ENCODE measurements around the gene YPEL3.

Gene YPEL3

DNA sequence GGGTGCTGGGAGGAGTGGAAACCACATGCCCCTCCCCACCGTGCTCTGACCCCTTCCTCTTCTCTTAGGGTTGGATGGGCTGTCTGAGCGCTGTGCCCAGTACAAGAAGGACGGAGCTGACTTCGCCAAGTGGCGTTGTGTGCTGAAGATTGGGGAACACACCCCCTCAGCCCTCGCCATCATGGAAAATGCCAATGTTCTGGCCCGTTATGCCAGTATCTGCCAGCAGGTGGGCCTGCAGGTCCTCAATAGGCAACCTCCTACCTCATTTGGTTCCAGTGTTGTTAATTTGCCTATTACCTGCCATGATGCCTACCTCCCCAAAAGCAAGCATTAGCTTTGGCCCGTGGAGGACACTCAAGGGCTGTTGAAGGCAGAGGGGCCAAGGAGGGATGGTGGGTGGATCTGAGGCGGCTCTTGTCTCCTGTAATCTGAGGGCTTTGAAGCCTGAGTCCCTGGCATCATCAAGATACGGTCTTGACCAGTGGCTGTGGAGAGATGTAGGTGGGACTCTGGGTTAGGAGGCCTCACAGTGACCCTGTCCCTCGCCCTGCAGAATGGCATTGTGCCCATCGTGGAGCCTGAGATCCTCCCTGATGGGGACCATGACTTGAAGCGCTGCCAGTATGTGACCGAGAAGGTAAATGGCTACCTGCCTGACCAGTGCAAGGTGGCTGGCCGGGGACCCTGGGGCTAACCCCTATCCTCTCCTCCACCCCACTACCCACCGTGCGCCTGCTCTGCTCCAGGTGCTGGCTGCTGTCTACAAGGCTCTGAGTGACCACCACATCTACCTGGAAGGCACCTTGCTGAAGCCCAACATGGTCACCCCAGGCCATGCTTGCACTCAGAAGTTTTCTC, 27.0 kb downstream of the YPEL3 start:
- no peak for DNase-seq (ENCODE audit: extremely low spot score)
- CTCF ChIA-PET = no interaction called here

GRCh38 chr16:30068333-30068732, 27.7 kb downstream of the YPEL3 start:
- ChIA-PET POLR2A (no interaction called here), CTCF (interaction anchor here (0.6 to 1.6 kb wide), 2 partner anchors 13 to 301 kb away, joined by 3 to 4 read pairs; no protein-coding TSS in a partner anchor)
- no peak for DNase-seq (ENCODE audit: extremely low spot score)

More for the DNA sequence above, 27.0 kb downstream of the YPEL3 start:
- POLR2A ChIA-PET = interaction anchor here (0.6 kb wide), 1 partner anchor 26 kb away, joined by 3 read pairs; no protein-coding TSS in a partner anchor
- TF ChIP-seq ZNF384 (IDR thresholded peaks at IDR 0.05) (no peak), BHLHE40 (IDR thresholded peaks at IDR 0.05; ENCODE audit: borderline replicate concordance) (no peak), ARNT (IDR thresholded peaks at IDR 0.05) (no peak), HDGF (IDR thresholded peaks at IDR 0.05; ENCODE audit: borderline replicate concordance) (0 out of 2 replicates have a peak, but pooled peaks have one; percentile 57), NFRKB (IDR thresholded peaks at IDR 0.05) (no peak), ELF4 (IDR thresholded peaks at IDR 0.05) (no peak), SP1 (IDR thresholded peaks at IDR 0.05) (no peak)

GRCh38 chr16:30067584-30067916, 28.5 kb downstream of the YPEL3 start:
- no peak for DNase-seq (ENCODE audit: extremely low spot score)
- ChIA-PET POLR2A (interaction anchor here (1.1 to 7.3 kb wide), 5 partner anchors 8 to 328 kb away, joined by 5 to 155 read pairs (median 56); partner anchors contain the start of genes PPP4C, TBX6, YPEL3 and ZNF48), CTCF (interaction anchor here (1.6 to 3.3 kb wide), 3 partner anchors 12 to 45 kb away, joined by 4 to 25 read pairs (median 13); partner anchors contain the start of gene TBX6)
- TF ChIP-seq BHLHE40 (IDR thresholded peaks at IDR 0.05; ENCODE audit: borderline replicate concordance) (no peak), ARNT (IDR thresholded peaks at IDR 0.05) (no peak), NFRKB (IDR thresholded peaks at IDR 0.05) (no peak)

More at GRCh38 chr16:30068333-30068732, 27.7 kb downstream of the YPEL3 start:
- TF ChIP-seq FOXA1 (IDR thresholded peaks at IDR 0.05) (no peak), ZNF384 (IDR thresholded peaks at IDR 0.05) (no peak), BHLHE40 (IDR thresholded peaks at IDR 0.05; ENCODE audit: borderline replicate concordance) (no peak), TARDBP (IDR thresholded peaks at IDR 0.05) (no peak), LEF1 (IDR thresholded peaks at IDR 0.05; ENCODE audit: borderline replicate concordance) (no peak), SP1 (IDR thresholded peaks at IDR 0.05) (no peak), SUZ12 (IDR thresholded peaks at IDR 0.05) (no peak), ARNT (IDR thresholded peaks at IDR 0.05) (no peak), HDGF (IDR thresholded peaks at IDR 0.05; ENCODE audit: borderline replicate concordance) (no peak), ELF4 (IDR thresholded peaks at IDR 0.05) (no peak), CTBP1 (IDR thresholded peaks at IDR 0.05; ENCODE audit: borderline replicate concordance) (no peak), FOXM1 (IDR thresholded peaks at IDR 0.05; ENCODE audit: borderline replicate concordance) (no peak), NFRKB (IDR thresholded peaks at IDR 0.05) (no peak), FOXK2 (IDR thresholded peaks at IDR 0.05) (no peak), L3MBTL2 (conservative IDR thresholded peaks at IDR 0.05) (no peak), PKNOX1 (IDR thresholded peaks at IDR 0.05) (no peak)

DNA sequence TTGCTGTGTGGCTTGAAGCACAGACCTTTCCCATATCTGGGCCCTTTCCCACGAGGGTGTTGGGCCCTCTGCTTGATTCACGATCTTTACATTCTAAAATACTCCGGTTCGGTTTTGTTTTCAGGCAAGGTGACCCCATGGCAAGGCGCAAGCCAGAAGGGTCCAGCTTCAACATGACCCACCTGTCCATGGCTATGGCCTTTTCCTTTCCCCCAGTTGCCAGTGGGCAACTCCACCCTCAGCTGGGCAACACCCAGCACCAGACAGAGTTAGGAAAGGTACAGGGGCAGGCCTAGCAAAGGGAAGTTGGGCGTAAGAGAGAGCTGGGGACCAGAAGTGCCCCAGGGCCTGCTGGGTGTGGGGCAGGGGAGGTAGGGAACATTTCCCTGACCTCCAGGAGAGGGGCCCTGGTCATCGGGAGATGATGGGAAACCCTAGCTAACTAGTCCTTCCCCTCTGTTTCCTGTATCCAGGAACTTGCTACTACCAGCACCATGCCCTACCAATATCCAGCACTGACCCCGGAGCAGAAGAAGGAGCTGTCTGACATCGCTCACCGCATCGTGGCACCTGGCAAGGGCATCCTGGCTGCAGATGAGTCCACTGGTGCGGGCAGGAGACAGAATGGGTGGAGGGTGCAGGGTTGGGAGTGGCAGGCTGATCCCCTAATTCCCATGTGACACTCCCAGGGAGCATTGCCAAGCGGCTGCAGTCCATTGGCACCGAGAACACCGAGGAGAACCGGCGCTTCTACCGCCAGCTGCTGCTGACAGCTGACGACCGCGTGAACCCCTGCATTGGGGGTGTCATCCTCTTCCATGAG, 29.0 kb downstream of the YPEL3 start:
- ChIA-PET CTCF (interaction anchor here (1.0 to 3.3 kb wide), 6 partner anchors 12 to 362 kb away, joined by 3 to 25 read pairs (median 8); partner anchors contain the start of gene TBX6), POLR2A (interaction anchor here (1.0 to 7.3 kb wide), 10 partner anchors 8 to 328 kb away, joined by 3 to 155 read pairs (median 11); partner anchors contain the start of genes MVP, PPP4C, TBX6 and TMEM219)
- TF ChIP-seq ZNF384 (IDR thresholded peaks at IDR 0.05) = no peak
- no peak for TF ChIP-seq PKNOX1 (IDR thresholded peaks at IDR 0.05)
- no peak for TF ChIP-seq SUZ12 (IDR thresholded peaks at IDR 0.05)
- TF ChIP-seq FOXK2 (IDR thresholded peaks at IDR 0.05) = no peak
- no peak for TF ChIP-seq CTBP1 (IDR thresholded peaks at IDR 0.05; ENCODE audit: borderline replicate concordance)
- TF ChIP-seq FOXM1 (IDR thresholded peaks at IDR 0.05; ENCODE audit: borderline replicate concordance) = no peak
- no peak for TF ChIP-seq NFRKB (IDR thresholded peaks at IDR 0.05)
- no peak for TF ChIP-seq TARDBP (IDR thresholded peaks at IDR 0.05)
- no peak for DNase-seq (ENCODE audit: extremely low spot score)

DNA sequence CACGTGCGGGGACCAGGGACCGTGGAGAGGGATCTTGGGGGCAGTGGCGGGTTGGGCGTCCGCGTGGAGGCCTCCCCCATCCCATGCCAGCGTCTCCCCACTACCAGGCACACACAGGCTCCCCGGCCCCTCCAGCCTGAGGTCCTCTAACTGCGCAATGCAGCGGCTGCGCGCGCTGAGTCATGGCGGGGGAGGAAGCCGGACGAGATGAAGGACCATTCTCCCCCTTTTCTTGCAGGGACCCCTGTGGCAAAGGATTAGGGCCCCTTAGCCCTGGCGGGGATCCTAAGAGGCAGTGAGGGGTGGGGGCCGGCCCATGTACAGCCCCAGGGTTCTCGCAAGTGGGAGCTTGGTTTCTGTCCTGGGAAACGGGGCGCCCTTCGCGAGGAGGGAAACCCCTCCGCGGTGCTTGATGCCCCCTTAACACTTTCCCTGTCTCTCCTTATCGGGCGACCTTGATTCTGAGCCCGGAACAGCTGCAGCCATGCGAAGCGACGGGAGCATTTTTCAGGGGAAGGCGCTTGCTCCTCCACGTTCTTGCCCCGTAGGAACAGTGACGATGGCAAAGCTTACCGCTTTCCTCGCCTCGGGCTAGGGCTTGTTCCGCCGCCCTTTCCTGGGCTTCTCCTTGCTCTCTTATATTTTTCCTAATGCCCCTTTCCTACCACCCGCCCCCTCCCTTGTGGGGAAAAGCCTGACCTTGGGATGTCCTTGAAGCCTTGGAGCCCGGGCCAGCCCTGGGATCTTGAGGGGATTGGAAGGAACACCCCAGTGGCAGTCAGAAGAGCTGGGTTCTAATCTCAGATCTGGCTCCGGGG, 29.9 kb downstream of the YPEL3 start:
- CTCF ChIA-PET = interaction anchor here (1.0 to 3.3 kb wide), 5 partner anchors 11 to 362 kb away, joined by 3 to 25 read pairs (median 13); partner anchors contain the start of gene TBX6
- TF ChIP-seq HDGF (IDR thresholded peaks at IDR 0.05; ENCODE audit: borderline replicate concordance) (no peak), L3MBTL2 (conservative IDR thresholded peaks at IDR 0.05) (no peak), ELF4 (IDR thresholded peaks at IDR 0.05) (no peak), SUZ12 (IDR thresholded peaks at IDR 0.05) (no peak), FOXM1 (IDR thresholded peaks at IDR 0.05; ENCODE audit: borderline replicate concordance) (no peak), SP1 (IDR thresholded peaks at IDR 0.05) (no peak), FOXK2 (IDR thresholded peaks at IDR 0.05) (no peak), LEF1 (IDR thresholded peaks at IDR 0.05; ENCODE audit: borderline replicate concordance) (no peak), PKNOX1 (IDR thresholded peaks at IDR 0.05) (no peak), FOXA1 (IDR thresholded peaks at IDR 0.05) (no peak), TARDBP (IDR thresholded peaks at IDR 0.05) (no peak), BHLHE40 (IDR thresholded peaks at IDR 0.05; ENCODE audit: borderline replicate concordance) (no peak), ZNF384 (IDR thresholded peaks at IDR 0.05) (no peak), NFRKB (IDR thresholded peaks at IDR 0.05) (no peak), ARNT (IDR thresholded peaks at IDR 0.05) (no peak), CTBP1 (IDR thresholded peaks at IDR 0.05; ENCODE audit: borderline replicate concordance) (no peak)
- POLR2A ChIA-PET = interaction anchor here (0.6 to 7.3 kb wide), 36 partner anchors 9 to 887 kb away, joined by 3 to 155 read pairs (median 4); partner anchors contain the start of genes CORO1A, MVP, PHKG2 and PPP4C
- no peak for DNase-seq (ENCODE audit: extremely low spot score)

Measured in HEK293T (cell line).